HepG2 (cell line): ENCODE data around the gene JMJD6. TPM values are rescaled to one million over a fixed set of nuclear protein-coding genes. Genes with fewer than 3 reads are reported as not detected.

ENCODE experiments used
- ATF3 ChIP-seq: sonication (generic); formaldehyde crosslinking; IDR thresholded peaks from 2 replicates; pipeline ENCODE4 v1.4.0; 2020; ENCODE audit warnings: missing genetic modification reagents
- HNF4G ChIP-seq, 2 experiments: sonication (generic) in 1 of 2; formaldehyde crosslinking in 1 of 2; IDR thresholded peaks; 2 replicates each; pipeline versions ENCODE4 v1.4.0 to v1.6.1; 2011 to 2020; ENCODE audit warnings: borderline replicate concordance in 2 of 2, low read depth in 2 of 2, mild to moderate bottlenecking in 2 of 2, low read length in 1 of 2, missing genetic modification reagents in 1 of 2, moderate library complexity in 1 of 2
- HNRNPH1 ChIP-seq: fragments of 200-400 bp; formaldehyde crosslinking; optimal IDR thresholded peaks from 2 replicates; pipeline ENCODE3; 2017; ENCODE audit warnings: mild to moderate bottlenecking, low read depth, low read length
- KMT2B ChIP-seq: IDR thresholded peaks from 2 replicates; pipeline ENCODE4 v1.6.1; 2016; ENCODE audit warnings: missing genetic modification reagents, missing compliant biosample characterization
- PHF21A ChIP-seq: sonication (generic); formaldehyde crosslinking; IDR thresholded peaks from 2 replicates; pipeline ENCODE4 v1.5.0; 2020; ENCODE audit warnings: mild to moderate bottlenecking, missing genetic modification reagents
- SOX5 ChIP-seq: IDR thresholded peaks from 2 replicates; pipeline ENCODE4 v1.6.1; 2016; ENCODE audit warnings: borderline replicate concordance
- ZNF142 ChIP-seq: sonication (generic); formaldehyde crosslinking; IDR thresholded peaks from 2 replicates; pipeline ENCODE4 v1.4.0; 2020; ENCODE audit warnings: missing genetic modification reagents
- ZNF18 ChIP-seq: sonication (generic); formaldehyde crosslinking; IDR thresholded peaks from 2 replicates; pipeline ENCODE4 v1.8.0; 2022; ENCODE audit warnings: mild to moderate bottlenecking, missing genetic modification reagents; ENCODE audit not compliant: insufficient replicate concordance
- ZNF280D ChIP-seq: sonication (generic); formaldehyde crosslinking; IDR thresholded peaks from 2 replicates; pipeline ENCODE4 v1.5.1; 2020; ENCODE audit warnings: mild to moderate bottlenecking, missing genetic modification reagents
- ZNF850 ChIP-seq: sonication (generic); formaldehyde crosslinking; conservative IDR thresholded peaks from 2 replicates; pipeline ENCODE4 v1.9.0; 2021; ENCODE audit warnings: mild to moderate bottlenecking, missing genetic modification reagents
- polyA plus RNA-seq, 8 experiments: library from polyadenylated mRNA; depleted of rRNA in 3 of 8; stranded (reverse) in 7 of 8; unstranded in 1 of 8; fragments of >200 nt; fragmentation: Illumina TruSeq in 4 of 8; extraction: Trizol in 4 of 8; gene quantifications; 2 replicates each; pipeline versions ENCODE4 v1.2.1 to v1.2.3, GENCODE V29; 2011 to 2016; ENCODE audit warnings: low read depth in 4 of 8, missing spikeins in 1 of 8, mixed read lengths in 1 of 8; ENCODE audit not compliant: insufficient read depth in 1 of 8
- total RNA-seq, 5 experiments: library from RNA; depleted of rRNA; stranded (reverse); fragments of >200 nt; fragmentation: Illumina TruSeq; extraction: Trizol; gene quantifications; 2 replicates each; pipeline ENCODE4 v1.2.3, GENCODE V29; 2016; ENCODE audit warnings: low read depth in 1 of 5

The JMJD6 gene
- total and polyA plus RNA-seq, 2 of the 13 experiments (the other 11 are each of a cell fraction or from before 2014, with no cell fraction given), result 33.6 to 41.0 TPM

GRCh38 chr17:76737676-76738467 is 11.5 kb upstream of the JMJD6 start, which contains the start of gene MFSD11 (continued):
- TF ChIP-seq ZNF18 (CRISPR knock-in tag) (no peak), HNF4G (IDR thresholded peaks at IDR 0.05; ENCODE audit: borderline replicate concordance, low read depth, low read length) (no peak), HNF4G (CRISPR knock-in tag; IDR thresholded peaks at IDR 0.05; ENCODE audit: borderline replicate concordance, low read depth) (peak; percentile 65; the same call in 1 of the 2 replicates), SOX5 (CRISPR knock-in tag) (peak; percentile 60), ZNF142 (CRISPR knock-in tag) (0 out of 2 replicates have a peak, but pooled peaks have one; percentile 14), ZNF850 (CRISPR knock-in tag) (no peak), PHF21A (CRISPR knock-in tag) (peak; percentile 66; the same call in 1 of the 2 replicates), ZNF280D (CRISPR knock-in tag) (peak; percentile 47; the same call in 1 of the 2 replicates), ATF3 (CRISPR knock-in tag) (peak; percentile 82), HNRNPH1 (no peak), KMT2B (CRISPR knock-in tag) (no peak; the same call in 1 of the 2 replicates)
